Mucosa of descending colon (tissue), 3 donors: ENCODE data around the gene CCR3. TPM values are rescaled to one million over a fixed set of nuclear protein-coding genes. Genes with fewer than 3 reads are reported as not detected.
A peak's percentile ranks its signal among the peaks of the same experiment; 100 is the strongest.

Source experiments
- ATAC-seq: fragments of 200-7000 bp; cut with Tn5 transposase; one replicate; pipeline ENCODE4 v1.9.1; 2020; ENCODE audit warnings: mild to moderate bottlenecking, moderate library complexity
- DNase-seq, 3 donors: peaks; one replicate each; pipeline ENCODE4 v3.0.0-alpha.2; 2020
- H3K36me3 ChIP-seq: fragments of 200-600 bp; one replicate; pipeline ENCODE4 v1.8.0; 2021; ENCODE audit warnings: low read depth, mild to moderate bottlenecking
- H3K4me1 ChIP-seq: fragments of 200-600 bp; one replicate; pipeline ENCODE4 v1.8.0; 2021; ENCODE audit warnings: low read depth, mild to moderate bottlenecking
- H3K4me3 ChIP-seq: fragments of 200-600 bp; one replicate; pipeline ENCODE4 v1.8.0; 2021; ENCODE audit warnings: mild to moderate bottlenecking
- H3K9me3 ChIP-seq: fragments of 200-600 bp; one replicate; pipeline ENCODE4 v1.8.0; 2021; ENCODE audit warnings: mild to moderate bottlenecking
- CTCF ChIP-seq: fragments of 200-600 bp; IDR thresholded peaks from one replicate; pipeline ENCODE4 v1.8.0; 2022; ENCODE audit warnings: antibody characterized with exemption, mild to moderate bottlenecking
- intact Hi-C, 2 donors: fragments of 100-400 bp; cut with DNase I in 1 of 2; cut with micrococcal nuclease in 1 of 2; formaldehyde crosslinking; loops; one replicate each; pipeline versions ENCODE4 v1.11.0 to v1.11.1; 2022; cut with DNase I, micrococcal nuclease
- total RNA-seq, 3 donors: library from RNA; stranded (reverse); fragmentation: NEBNext Ultra II Directional in 2 of 3; extraction: Animal tissue kit (Norgen Biotek cat#: 25700) in 2 of 3; gene quantifications; one replicate each; pipeline versions ENCODE4 v1.2.1 to v1.2.4, GENCODE V29; 2021 to 2023
- donor health status: DM: no; HTN: no; CAD: no; lungs with moderate emphysema.
- donor health status: DM: no; HTN: no; CAD: no.
- donor health status: DM: no; HTN: yes; CAD: no.

The CCR3 gene
- total RNA-seq, 3 donors from 2014 or later: 0.67 TPM; not detected in 2

GRCh38 chr3:46282041-46282440 lies 39.8 kb downstream of the CCR3 start:
- Histone ChIP-seq H3K4me3 (no peak overlapping the region), H3K4me1 (no peaks in the 10 kb centered on the region), H3K9me3 (peaks cover 2% of the 10 kb centered on the region), H3K36me3 (no peaks in the 10 kb centered on the region)
- TF ChIP-seq CTCF: no peak
- ATAC-seq (no peak), DNase-seq (no peak)
- intact Hi-C loops: no loop called here

- no peak for ATAC-seq
- intact Hi-C loops: no loop called here
- Histone ChIP-seq H3K4me1 (no peaks in the 10 kb centered on the region), H3K4me3 (no peak overlapping the region), H3K9me3 (peaks cover 2% of the 10 kb centered on the region), H3K36me3 (no peaks in the 10 kb centered on the region)
- no peak for TF ChIP-seq CTCF
- DNase-seq: no peak
Observed at GRCh38 chr3:46282696-46283095, 40.4 kb downstream of the CCR3 start.

GRCh38 chr3:46283881-46284450 lies 41.7 kb downstream of the CCR3 start:
- Histone ChIP-seq H3K4me3 (no peak overlapping the region), H3K9me3 (peaks cover 2% of the 10 kb centered on the region), H3K4me1 (no peaks in the 10 kb centered on the region), H3K36me3 (no peaks in the 10 kb centered on the region)
- no peak for DNase-seq
- intact Hi-C loops: no loop called here
- peak; percentile 25 for ATAC-seq
- no peak for TF ChIP-seq CTCF

GRCh38 chr3:46284981-46285683 lies 42.9 kb downstream of the CCR3 start:
- no peaks in the 10 kb centered on the region for H3K36me3 ChIP-seq
- H3K4me3 ChIP-seq: no peak overlapping the region
- H3K4me1 ChIP-seq: no peaks in the 10 kb centered on the region
- no peaks in the 10 kb centered on the region for H3K9me3 ChIP-seq
- DNase-seq: peak in 1 of 3 donors; percentile 36
- intact Hi-C loops: no loop called here
- ATAC-seq: peak; percentile 64
- TF ChIP-seq CTCF: no peak

- H3K4me1 ChIP-seq: no peaks in the 10 kb centered on the region
- H3K9me3 ChIP-seq: no peaks in the 10 kb centered on the region
- DNase-seq (no peak), ATAC-seq (no peak)
- no peak overlapping the region for H3K4me3 ChIP-seq
- H3K36me3 ChIP-seq: no peaks in the 10 kb centered on the region
- intact Hi-C loops: no loop called here
- TF ChIP-seq CTCF: no peak
Observed at GRCh38 chr3:46285931-46286619, 43.8 kb downstream of the CCR3 start.
